Measurements from ENCODE around the gene HOXD4.
A peak's percentile ranks its signal among the peaks of the same experiment; 100 is the strongest.

Gene HOXD4

GRCh38 chr2:176139661-176140512 lies 11.5 kb upstream of the HOXD4 start:
- FAIRE-seq (no peak), DNase-seq (ENCODE audit: low spot score) (no peak)

DNA sequence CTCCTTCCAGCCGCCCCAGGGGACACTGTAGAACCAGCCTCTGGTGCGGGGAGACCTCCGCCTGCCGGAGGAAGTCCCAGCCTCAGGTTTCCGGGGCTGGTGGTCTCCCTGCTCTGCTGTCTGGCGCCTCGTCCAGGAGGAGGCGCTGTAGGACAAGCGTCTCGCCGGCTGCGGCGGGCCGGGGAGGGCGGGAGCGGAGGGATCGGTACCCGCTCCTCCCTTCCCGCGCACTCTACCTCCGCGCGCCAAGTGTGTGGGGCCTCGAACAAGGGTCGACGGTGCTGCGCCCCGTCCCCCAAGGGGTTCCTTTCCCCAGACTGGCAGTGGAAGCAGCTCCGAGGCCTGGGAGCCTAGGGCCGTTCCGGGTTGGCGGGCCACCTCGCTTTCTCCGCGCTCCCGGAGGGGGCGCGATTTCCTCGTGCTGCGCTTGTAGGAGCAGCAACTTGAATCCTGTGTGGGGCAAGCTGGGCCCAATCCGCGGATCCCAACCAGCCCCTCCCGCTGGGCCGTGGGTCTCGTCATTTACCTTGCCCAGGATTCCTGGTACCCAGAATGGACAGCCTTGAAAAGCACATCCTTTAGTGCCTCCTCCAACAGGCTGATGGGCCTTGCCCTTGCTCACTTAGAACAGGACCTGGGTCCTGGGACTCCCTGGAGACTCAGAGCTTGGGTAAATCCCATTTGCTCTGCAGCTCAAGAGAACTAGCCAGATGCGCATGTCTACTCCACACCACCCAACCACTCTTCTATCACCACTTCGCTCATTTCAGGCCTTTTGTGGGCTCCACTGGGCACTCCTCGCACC lies 10.6 kb upstream of the HOXD4 start:
- FAIRE-seq (no peak), DNase-seq (ENCODE audit: low spot score) (peak; percentile 47)

DNA sequence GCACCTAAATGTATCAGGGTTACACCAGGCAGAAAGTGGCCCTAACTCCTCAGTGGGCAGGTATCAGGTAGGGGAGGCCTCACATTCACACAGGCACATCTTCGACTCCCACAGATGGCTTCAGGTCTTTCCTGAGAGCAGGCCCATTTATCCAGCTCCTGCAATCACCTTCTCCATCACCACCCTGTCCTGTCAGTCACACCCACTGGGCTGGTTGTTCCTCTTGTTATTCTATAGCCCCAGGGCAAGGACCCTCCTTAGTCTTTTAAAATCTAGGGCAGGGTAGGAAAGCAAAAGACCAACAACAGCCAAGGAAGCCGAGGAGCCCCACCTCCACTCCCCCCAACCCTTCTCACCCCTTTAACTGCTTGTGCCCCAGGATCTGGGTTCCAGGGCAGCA lies 9.1 kb upstream of the HOXD4 start:
- FAIRE-seq: no peak
- no peak for DNase-seq (ENCODE audit: low spot score)

DNA sequence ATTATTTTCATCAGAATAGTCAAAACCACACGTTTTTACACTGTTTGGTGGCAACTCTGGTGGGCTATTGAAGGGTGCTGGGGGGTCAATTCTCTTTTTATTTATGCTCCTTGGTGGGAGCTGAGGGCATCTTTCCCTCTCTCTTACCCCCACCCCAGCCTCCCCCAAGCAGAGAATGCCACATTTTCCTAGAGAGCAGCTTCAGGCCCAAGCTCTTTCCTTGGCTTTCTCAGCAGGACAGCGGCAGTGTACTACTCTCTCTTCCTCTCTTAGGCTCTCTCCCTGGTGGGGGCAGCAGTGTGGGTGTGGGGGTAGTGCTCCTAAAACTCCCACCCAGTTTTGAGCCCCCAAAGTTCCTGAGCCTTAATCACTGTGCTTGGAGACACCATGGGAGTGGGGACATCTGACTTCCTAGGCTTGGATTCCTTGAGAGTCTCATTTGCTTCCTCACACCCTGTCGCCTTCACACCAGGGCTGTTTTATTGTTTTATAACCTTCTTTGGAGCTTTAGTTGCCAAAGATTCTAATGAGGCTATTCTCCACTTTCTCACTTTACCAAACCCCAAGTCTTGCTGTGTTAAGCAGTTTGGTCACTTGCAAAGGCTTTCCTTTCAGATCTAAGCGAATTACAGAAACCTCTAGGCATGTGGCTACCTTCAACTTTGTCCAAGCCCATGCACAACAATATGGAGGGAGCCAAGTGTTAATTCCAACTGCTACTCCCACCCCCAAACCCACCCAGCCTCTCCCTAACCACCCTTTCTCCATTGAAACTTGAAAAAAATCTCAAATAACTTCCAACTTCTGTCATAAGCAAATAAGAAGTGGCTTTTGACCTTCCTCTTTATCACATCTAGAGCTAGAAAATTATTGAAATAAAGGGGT lies 6.0 kb upstream of the HOXD4 start:
- no peak for FAIRE-seq
- no peak for DNase-seq (ENCODE audit: low spot score)

GRCh38 chr2:176146101-176146500 lies 5.2 kb upstream of the HOXD4 start:
- DNase-seq (ENCODE audit: low spot score): no peak
- FAIRE-seq: no peak

- DNase-seq (ENCODE audit: low spot score) (no peak), FAIRE-seq (no peak)
Observed at GRCh38 chr2:176146645-176147044, 4.7 kb upstream of the HOXD4 start.

DNA sequence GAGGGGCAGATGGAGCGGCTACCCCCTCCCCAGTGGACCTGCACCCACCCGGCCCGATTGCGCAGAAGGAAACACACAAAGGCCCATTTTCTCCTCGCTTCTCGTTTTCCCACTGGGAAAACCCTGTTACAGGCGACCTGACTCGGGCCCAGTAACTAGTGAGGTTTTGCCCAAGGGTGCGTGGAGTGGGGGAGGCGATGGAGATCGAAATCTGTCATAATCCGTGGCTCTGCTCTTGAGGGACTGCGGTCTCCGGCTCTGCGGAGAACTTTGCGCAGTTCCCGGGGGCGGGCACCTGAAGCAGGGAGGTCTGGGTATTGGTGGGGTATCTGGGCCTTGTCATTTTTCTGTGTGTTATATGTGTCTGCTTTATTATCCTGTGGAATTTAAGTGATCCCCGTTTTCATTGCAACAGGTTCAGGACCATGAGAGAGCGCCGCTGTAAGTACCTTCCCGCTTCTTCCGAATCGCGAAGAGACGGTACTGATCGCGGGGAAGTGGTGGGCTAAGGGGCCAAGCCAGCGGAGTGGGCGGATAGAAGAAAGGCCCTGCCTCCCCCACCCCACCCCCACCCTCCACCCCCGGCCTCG lies 4.0 kb upstream of the HOXD4 start:
- FAIRE-seq: no peak
- DNase-seq (ENCODE audit: low spot score): no peak

DNA sequence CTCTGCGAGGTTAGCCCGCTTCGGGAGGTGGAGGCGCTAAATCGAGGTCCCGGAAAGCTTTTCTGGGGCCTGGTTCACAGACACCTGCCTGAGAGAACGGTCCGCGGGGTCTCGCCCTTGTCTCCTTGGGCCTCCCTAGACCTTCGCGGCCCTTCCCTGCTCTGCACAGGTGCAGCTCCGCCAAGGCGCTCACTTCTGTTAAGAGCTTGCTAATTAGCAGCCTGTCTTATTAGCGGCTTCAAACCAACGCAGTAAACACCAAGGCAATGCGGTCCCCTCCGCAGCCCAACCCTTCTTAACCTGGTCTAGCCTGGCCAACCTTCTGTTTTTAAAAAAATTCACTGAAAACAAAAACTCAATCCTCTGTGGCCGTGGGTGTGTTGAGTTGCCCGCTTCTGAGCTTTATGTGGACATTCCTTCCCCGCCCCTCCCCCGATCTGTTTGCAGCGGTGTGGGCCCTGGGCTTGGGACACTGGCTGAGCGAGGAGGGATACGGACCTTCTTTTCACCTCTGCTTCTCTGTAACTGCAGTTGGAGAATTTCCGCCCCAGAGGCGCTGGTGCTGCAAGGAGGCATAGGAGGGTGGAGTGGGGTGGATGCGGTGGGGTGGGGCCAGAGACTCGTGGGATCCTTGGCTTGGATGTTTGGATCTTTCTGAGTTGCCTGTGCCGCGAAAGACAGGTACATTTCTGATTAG lies 3.4 kb upstream of the HOXD4 start:
- FAIRE-seq (no peak), DNase-seq (ENCODE audit: low spot score) (no peak)

GRCh38 chr2:176148751-176149421 lies 2.5 kb upstream of the HOXD4 start:
- no peak for DNase-seq (ENCODE audit: low spot score)
- no peak for FAIRE-seq

DNA sequence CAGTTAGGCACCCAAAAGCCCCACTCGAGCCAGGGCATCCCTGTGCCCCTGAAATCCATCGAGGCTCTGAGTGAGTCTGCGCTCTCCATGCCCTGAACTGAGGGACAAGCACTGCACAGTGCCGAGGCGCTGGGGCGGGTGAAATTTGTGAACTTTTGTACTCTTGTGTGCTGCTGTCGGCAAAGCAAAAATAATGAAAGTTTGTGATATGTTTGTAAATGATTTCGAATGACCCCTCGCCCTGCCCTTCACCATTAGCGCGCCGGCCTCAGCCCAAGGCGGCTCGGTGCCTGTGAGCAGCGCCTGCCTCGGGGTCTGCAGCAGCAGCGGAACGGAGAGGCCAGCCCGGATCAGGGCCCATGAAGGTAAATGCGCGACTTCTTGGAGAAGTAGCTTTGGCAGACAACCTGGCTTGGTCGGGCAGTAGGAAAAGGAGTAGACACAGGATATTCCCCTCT lies 1.8 kb upstream of the HOXD4 start:
- DNase-seq (ENCODE audit: low spot score): no peak

DNA sequence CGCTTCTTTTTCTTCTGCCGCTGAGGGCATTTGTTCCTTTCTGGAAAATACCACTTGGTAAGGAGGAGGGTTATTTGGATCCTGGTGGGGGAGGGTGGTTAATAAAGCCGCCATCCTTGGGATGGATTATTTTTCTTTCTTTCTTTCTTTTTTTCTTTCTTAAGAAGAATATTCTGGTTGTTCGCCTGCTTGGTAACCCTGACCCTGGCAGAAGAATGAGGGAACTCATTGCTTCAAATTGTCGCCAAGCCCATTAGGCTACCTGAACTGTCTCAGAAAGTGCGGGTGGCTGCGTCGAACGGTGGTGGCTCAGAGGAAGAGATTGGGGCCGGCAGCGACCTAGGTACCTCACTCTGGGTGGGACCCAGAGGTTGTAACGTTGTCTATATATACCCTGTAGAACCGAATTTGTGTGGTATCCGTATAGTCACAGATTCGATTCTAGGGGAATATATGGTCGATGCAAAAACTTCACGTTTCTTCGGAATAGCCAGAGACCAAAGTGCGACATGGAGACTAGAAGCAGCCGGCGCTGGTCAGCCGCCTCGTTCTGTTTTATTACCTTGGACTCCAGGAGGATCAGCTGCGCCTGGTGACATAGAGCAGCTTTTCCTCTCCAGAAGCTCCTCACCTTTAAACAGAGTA lies 1.3 kb upstream of the HOXD4 start:
- DNase-seq (ENCODE audit: low spot score) (no peak), FAIRE-seq (no peak)

More for the DNA sequence above, 1.8 kb upstream of the HOXD4 start:
- no peak for FAIRE-seq

DNA sequence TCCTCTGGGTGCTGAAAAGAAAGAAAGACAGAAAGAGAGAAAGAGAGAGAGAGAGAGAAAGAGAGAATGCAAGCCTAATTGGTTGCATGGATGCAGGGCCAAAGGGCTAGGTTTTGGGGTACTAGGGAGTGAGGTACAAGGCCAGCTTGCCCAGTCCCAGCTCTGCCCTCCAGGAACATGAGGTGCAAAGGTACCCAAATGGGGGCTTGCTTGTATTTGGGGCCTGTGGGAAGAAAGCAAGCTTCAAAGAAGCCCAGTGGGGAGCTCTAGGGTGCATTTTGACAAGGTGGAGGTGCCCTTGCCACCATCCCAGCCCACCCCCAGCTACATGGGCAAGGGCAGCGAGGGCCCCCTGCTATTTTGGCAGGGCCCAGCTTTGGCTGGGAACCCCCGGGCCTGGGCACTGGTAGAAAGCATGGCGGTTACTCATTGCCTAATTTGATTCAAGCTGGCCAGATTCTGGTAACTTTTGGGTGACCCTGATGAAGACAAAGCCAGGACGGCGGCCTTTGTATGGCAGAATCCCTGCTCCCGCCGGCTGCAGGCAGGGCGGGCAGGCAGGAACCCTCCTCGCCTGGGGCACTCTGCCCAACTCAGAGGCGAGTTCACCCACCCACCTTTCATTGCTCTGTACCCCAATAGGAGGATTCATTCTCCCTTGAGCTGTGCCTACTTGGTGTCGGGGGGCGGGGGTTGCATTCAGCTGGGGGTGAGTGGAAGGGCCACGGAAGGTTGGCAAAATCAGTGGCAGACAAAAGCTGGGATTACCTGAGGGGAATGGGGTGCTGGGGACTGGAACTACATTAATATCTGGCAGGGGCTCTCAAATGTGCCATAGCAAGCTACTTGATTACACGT lies 537 bp upstream of the HOXD4 start:
- no peak for FAIRE-seq
- DNase-seq (ENCODE audit: low spot score): no peak

GRCh38 chr2:176152350-176153181 lies 1.2 kb downstream of the HOXD4 start:
- FAIRE-seq (no peak), DNase-seq (ENCODE audit: low spot score) (peak; percentile 21)

- FAIRE-seq (no peak), DNase-seq (ENCODE audit: low spot score) (no peak)
Observed at GRCh38 chr2:176154576-176155252, 3.4 kb downstream of the HOXD4 start.

GRCh38 chr2:176155356-176156044 lies 4.2 kb downstream of the HOXD4 start:
- DNase-seq (ENCODE audit: low spot score) (no peak), FAIRE-seq (no peak)

- FAIRE-seq: no peak
- DNase-seq (ENCODE audit: low spot score): no peak
Observed at GRCh38 chr2:176156301-176156806, 5.0 kb downstream of the HOXD4 start.
